ENCODE measurements around the gene SLC25A6.
A peak's percentile ranks its signal among the peaks of the same experiment; 100 is the strongest.
"Not testable (repeated sequence)": the region's sequence is repeated elsewhere in the genome, so short reads cannot be mapped to it uniquely, and the experiment has no call there.

The SLC25A6 gene

DNA sequence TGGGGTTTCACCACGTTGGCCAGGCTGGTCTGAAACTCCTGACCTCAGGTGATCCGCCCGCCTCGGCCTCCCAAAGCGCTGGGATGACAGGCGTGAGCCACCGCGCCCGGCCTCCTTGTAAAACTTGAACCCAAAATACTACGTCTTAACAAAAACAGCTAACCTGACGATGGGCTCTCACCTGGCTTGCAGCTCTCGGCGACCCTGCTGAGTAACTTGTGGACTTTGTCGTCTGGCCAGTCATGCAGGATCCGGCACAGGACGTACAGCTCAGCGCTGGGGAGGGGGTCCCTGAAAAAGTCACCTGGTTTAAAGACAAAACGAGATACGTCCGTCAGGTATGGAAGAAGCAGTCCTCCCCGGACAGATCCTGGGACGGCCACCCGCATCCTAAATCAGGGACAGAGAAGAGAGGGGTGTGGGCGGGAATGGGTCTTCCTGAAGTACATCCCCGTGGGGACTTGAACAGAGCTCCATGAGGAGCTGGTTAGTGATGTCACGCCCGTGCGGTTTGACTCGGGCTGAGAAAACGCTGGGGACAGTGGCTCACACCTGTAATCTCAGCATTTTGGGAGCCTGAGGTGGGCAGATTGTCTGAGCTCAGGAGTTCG is 20.7 kb upstream of the SLC25A6 start:
- no peak for DNase-seq

DNA sequence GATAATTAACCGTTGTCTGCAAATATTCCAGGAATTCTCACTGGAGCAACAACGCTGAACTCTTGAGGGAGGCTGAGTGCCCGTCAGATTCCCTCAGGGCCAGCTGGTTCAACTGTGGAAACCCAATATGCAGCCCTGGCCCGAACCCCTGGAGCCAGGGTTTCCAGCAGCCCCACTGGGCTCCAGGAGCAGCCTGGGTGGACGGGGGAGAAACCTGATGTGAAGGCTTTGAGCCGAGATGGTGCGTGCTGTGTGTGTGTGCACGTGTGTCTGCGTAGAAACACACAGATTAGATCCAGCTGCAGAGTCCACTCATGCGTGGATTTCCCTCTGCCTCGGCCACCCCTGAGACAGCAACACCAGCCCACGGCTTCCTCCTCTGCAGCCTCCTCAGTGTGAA is 19.4 kb upstream of the SLC25A6 start:
- no peak for DNase-seq

GRCh38 chrX:1407035-1407434 is 15.1 kb upstream of the SLC25A6 start:
- DNase-seq = no peak

GRCh38 chrX:1405769-1406168 is 13.9 kb upstream of the SLC25A6 start:
- not testable (repeated sequence) for DNase-seq

- not testable (repeated sequence) for DNase-seq
Observed at GRCh38 chrX:1403867-1404266, 12.0 kb upstream of the SLC25A6 start.

GRCh38 chrX:1403228-1403627 is 11.3 kb upstream of the SLC25A6 start:
- DNase-seq = no peak

DNA sequence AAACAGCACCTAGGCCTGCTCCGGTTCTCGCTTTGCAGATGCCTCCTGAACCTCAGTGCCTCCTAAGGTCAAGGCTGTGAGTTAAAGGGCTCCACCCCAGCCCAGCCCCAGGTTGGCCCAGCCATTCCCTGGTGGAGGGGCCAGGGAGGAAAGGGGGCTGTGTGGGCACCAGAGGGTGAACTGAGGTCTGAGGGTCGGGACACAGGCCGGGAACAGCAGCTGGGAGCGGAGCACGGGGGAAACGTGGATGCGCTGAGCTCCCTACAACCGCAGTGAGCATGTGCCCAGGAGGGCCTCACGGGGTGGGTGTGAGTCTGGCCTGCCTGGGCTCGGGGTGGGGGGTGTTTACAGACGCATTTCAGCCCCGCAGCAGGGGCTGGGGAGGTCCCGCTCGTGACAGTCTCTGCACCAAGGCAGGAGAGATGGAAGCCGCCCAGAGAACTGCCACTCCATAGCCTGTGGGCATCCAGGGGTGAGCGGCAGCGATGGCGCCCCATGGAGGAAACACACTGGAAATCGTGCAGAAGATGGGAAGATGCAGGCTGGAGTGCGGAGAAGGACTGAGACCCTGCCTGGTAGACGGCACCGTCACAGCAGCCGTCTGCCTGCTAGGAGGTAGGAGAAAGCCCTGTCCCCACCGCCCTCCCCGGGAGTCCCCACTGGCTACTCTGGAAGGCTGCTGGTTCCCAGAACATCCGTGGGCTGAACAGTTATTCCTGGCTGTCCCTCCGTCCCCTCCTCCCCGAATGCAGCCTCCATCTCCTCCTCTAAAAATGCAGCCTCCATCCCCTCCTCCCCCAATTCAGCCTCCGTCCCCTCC is 9.9 kb upstream of the SLC25A6 start:
- no peak for DNase-seq

DNA sequence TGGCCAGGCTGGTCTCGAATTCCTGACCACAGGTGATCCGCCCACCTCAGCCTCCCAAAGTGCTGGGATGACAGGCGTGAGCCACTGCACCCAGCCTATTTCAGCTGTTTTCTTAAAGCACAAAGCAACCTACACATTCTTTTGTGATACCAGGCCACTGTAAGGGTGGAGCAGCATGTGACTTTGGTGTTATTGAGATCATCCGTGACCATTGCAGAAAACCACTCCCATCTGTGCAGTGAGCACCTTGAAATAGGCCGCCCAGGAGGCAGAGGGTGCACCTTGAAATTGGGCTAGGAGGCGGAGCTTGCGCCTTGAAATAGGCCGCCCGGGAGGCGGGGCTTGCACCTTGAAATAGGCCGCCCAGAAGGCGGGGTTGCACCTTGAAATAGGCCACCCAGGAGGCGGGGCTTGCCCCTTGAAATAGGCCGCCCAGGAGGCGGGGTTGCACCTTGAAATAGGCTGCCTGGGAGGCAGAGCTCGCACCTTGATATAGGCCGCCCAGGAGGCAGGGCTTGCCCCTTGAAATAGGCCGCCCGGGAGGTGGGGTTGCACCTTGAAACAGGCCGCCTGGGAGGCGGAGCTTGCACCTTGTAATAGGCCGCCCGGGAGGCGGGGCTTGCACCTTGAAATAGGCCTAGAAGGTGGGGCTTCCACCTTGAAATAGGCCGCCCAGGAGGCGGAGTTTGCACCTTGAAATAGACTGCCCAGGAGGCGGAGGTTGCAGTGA is 9.0 kb upstream of the SLC25A6 start:
- DNase-seq = no peak

GRCh38 chrX:1400049-1400448 is 8.1 kb upstream of the SLC25A6 start:
- DNase-seq = no peak

DNA sequence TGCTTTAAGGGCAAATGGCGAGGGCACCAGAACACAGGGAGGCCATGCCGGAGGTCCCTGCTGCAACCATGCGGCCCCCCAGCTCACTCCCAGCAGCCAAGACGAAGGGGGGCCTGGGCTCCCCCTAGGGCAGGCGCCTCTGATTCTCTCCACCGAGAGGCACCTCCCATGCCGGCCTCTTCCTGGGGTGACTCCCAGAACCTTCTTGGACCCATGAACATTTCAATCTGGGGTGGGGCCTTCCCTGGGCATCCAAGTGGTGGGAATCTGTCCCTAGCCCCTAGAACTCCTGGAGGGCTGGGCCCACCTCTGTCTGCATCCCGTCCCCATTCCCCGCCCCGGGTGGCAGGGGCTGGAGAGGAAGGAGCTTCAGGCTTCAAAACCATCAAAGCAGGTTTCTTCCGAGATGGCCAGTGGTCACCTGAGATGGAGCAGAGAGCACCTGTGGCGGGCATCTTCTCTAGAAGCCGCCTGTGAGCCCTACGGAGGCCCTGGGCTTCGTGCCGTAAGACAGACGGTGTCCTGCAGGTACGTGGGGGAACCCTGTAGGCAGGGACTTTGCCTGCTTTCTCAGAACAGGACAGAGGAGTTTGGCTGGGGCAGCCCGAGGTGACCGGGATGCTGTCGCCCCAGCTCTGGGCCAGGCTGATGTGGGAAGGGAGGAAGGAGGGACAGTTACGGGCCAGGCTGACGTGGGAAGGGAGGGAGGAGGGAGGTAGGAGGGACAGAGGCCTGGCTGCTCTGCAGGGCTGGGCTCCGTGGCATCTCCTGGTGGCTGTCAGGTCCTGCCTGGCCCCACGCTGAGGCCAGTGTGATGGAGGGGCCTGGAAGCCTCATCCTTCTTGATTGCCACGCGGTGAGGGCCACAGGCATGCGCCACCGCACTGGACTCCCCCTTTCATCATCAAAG is 6.8 kb upstream of the SLC25A6 start:
- no peak for DNase-seq

DNA sequence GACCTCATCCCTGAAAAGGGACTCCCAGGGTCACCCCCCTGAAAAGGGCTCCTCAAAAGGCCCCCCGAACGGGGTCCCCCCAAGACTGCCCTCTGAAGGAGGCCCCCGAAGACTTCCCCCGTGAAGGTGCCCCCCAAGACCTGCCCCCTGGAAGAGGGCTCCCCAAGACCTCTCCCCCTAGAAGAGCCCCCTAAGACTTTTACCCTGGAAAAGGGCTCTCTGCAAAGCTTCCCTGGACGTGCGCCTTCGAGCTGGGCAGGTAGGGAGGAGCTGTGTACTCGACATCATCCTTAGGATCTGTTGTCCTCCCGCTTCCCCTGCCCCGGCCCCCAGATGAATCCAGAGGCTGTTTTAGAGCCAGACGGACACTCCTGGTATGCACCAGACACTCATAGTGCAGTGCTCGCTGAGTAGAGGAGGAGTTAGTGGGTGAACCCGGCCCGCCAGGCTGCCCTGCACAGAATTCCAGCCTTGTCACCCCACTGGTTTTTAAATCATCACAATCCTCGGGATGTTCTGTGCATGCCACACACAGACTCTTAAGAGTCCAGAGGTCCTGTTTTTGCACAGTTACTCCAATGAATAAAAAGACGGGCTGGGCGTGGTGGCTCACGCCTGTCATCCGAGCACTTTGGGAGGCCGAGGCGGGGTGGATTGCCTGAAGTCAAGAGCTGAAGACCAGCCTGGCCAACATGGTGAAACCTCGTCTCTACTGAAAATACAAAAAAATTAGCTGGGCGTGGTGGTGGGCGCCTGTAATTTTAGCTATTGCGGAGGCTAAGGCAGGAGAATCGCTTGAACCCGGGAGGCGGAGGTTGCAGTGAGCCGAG is 5.7 kb upstream of the SLC25A6 start:
- DNase-seq = no peak

DNA sequence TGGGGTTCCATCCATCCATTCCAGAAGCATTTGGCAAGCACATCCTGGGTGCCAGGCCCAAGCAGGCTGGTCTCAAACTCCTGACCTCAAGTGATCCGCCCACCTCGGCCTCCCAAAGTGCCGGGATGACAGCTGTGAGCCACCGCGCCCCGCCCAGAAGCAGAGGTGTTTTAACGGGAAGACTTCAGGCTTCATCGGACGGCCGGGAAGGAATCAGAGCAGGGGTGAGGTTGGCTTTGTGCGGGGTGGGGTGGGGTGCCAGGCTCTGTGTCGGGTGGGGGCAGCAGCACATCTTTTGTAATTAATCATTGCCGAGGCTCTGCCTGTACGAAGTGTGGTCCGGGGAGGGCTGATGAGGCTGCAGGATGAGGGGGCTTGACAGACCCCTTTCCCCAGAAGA is 5.1 kb upstream of the SLC25A6 start:
- no peak for DNase-seq

- DNase-seq = no peak
Observed at GRCh38 chrX:1395646-1396216, 3.8 kb upstream of the SLC25A6 start.

- no peak for DNase-seq
Observed at GRCh38 chrX:1394731-1395501, 3.0 kb upstream of the SLC25A6 start.

GRCh38 chrX:1393871-1394615 is 2.1 kb upstream of the SLC25A6 start:
- no peak for DNase-seq

DNA sequence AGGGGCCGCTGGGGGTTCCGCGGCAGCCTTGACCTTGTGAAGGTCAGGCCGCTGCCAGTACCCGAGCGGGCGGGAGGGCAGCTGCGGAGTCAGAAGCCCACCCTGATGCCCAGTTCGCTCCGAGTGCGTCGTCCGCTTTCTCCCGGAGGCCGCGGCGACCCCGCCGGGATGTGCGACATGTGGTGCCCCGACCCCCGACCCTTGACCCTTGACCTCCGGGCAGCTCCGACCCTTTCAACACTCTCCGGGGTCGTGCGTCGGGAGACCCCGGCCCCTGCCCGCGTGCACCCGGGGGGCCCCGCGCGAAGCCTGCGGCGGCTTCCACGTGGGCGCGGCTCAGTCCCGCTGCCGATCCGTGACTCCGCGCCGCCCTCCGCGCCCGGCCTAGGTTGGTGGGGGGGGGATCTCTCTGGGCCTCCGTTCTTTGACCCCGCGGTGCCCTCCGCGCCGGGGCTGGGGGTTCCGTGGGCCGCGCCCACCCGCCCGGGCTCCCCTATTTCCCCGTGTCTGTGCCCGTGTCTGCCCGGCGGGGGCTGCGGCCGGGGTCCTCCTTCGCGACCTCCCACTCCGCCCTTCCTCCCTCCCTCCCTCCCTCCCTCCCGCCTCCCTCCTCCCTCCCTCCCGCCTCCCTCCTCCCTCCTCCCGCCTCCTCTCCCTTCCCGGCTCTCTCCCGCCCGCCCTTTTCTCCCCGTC is 609 bp upstream of the SLC25A6 start:
- DNase-seq = no peak

- peak; percentile 90 for DNase-seq
Observed at GRCh38 chrX:1391370-1391706, 575 bp downstream of the SLC25A6 start.

GRCh38 chrX:1390621-1391369 is 1.1 kb downstream of the SLC25A6 start:
- DNase-seq = no peak

DNA sequence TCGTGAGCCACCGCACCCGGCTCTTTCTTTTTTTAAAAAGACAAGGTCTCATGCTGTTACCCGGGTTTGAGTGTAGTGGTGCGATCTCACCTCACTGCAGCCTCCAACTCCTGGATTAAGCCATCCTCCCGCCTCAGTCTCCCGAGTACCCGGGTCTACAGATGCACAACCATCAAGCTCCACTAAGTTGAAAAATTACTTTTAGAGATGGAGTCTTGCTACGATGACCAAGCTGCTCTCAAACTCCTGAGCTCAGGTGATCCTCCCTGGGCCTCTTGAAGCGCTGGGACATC is 2.0 kb downstream of the SLC25A6 start:
- no peak for DNase-seq

Data from activated CD4-positive, alpha-beta T cell treated with anti-CD3 and anti-CD28 coated beads for 1 hour (primary cell).